H1 (cell line): Measurements from ENCODE around the gene FAM193A. TPM values are rescaled to one million over a fixed set of nuclear protein-coding genes. Genes with fewer than 3 reads are reported as not detected.

Experiments used
- CTCF ChIA-PET: fragments of 300-600 bp; sonication (Branson Sonifier 250); formaldehyde crosslinking; loops from one replicate; lab custom pipeline; 2021; ENCODE audit not compliant: partially characterized antibody; lab: Charles Lee
- POLR2A ChIA-PET: fragments of 300-600 bp; sonication (Branson Sonifier 250); formaldehyde crosslinking; loops from one replicate; lab custom pipeline; 2021; ENCODE audit warnings: inconsistent platforms; ENCODE audit not compliant: partially characterized antibody; lab: Charles Lee
- DNase-seq, 2 experiments: peaks; one replicate each; pipeline versions ENCODE4 v3.0.0 to v3.0.0-alpha.2; 2010 to 2022; ENCODE audit warnings: low spot score in 2 of 2, low read depth in 1 of 2, mixed read lengths in 1 of 2
- FAIRE-seq: peaks from 2 replicates; lab custom pipeline; 2011; peaks lifted over from hg19 to GRCh38; lab: Jason Lieb, UNC
- H2AFZ ChIP-seq: 2 replicates; pipeline ENCODE4 v1.8.1; 2012; ENCODE audit warnings: low read length, inconsistent platforms
- H2AK5ac ChIP-seq: 2 replicates; pipeline ENCODE4 v1.6.1; 2013; ENCODE audit warnings: low read depth, low read length
- H2BK120ac ChIP-seq: replicated peaks from 2 replicates; pipeline ENCODE3; 2013; ENCODE audit warnings: low read depth, low read length, inconsistent platforms
- H2BK12ac ChIP-seq: 2 replicates; pipeline ENCODE4 v1.6.1; 2013; ENCODE audit warnings: low read depth, low read length
- H2BK15ac ChIP-seq: 2 replicates; pipeline ENCODE4 v1.6.1; 2013; ENCODE audit warnings: low read length
- H2BK20ac ChIP-seq: 2 replicates; pipeline ENCODE4 v1.6.1; 2013; ENCODE audit warnings: low read length
- H2BK5ac ChIP-seq: 2 replicates; pipeline ENCODE4 v1.6.1; 2013; ENCODE audit warnings: low read depth, low read length
- H3K14ac ChIP-seq: 2 replicates; pipeline ENCODE4 v1.6.1; 2013; ENCODE audit warnings: inconsistent platforms; ENCODE audit not compliant: insufficient read length
- H3K18ac ChIP-seq: 2 replicates; pipeline ENCODE4 v1.6.1; 2013; ENCODE audit warnings: low read length; ENCODE audit errors: extremely low read depth
- H3K23ac ChIP-seq: 2 replicates; pipeline ENCODE4 v1.6.1; 2013; ENCODE audit warnings: inconsistent platforms; ENCODE audit not compliant: insufficient read length
- H3K23me2 ChIP-seq: 2 replicates; pipeline ENCODE4 v1.6.1; 2013; ENCODE audit warnings: low read depth, low read length
- H3K27ac ChIP-seq: 2 replicates; pipeline ENCODE4 v1.6.1; 2011; ENCODE audit warnings: low read depth, low read length, inconsistent platforms
- H3K27me3 ChIP-seq, 4 experiments: replicated peaks in 1 of 4; 1 replicate in 1 of 4; 2 replicates in 3 of 4; pipeline versions ENCODE4 v1.6.1 to v1.8.1; 2011 to 2013; ENCODE audit warnings: low read length in 3 of 4, mild to moderate bottlenecking in 3 of 4, inconsistent platforms in 2 of 4, mixed read lengths in 2 of 4, moderate library complexity in 1 of 4; ENCODE audit not compliant: control insufficient read depth in 3 of 4, insufficient read depth in 3 of 4; ENCODE audit errors: extremely low read depth in 1 of 4
- H3K36me3 ChIP-seq, 4 experiments: 2 replicates each; pipeline versions ENCODE4 v1.6.1 to v1.8.1; 2011 to 2013; ENCODE audit warnings: mild to moderate bottlenecking in 4 of 4, low read length in 3 of 4, moderate library complexity in 2 of 4, control low read depth in 1 of 4, inconsistent platforms in 1 of 4; ENCODE audit not compliant: insufficient read depth in 4 of 4, control insufficient read depth in 2 of 4
- H3K4ac ChIP-seq: replicated peaks from 2 replicates; pipeline ENCODE3; 2013; ENCODE audit warnings: low read length, low read depth, mixed read lengths, inconsistent platforms; ENCODE audit not compliant: insufficient read length
- H3K4me1 ChIP-seq, 4 experiments: replicated peaks in 1 of 4; 1 replicate in 1 of 4; 2 replicates in 3 of 4; pipeline versions ENCODE4 v1.6.1 to v1.8.1; 2011 to 2013; ENCODE audit warnings: low read length in 3 of 4, inconsistent platforms in 2 of 4, mixed read lengths in 1 of 4; ENCODE audit not compliant: insufficient read depth in 4 of 4, control insufficient read depth in 3 of 4
- H3K4me2 ChIP-seq, 2 experiments: 2 replicates each; pipeline versions ENCODE4 v1.6.1 to v1.8.1; 2011 to 2013; ENCODE audit warnings: low read depth in 2 of 2, low read length in 2 of 2, control low read depth in 1 of 2, inconsistent platforms in 1 of 2, mild to moderate bottlenecking in 1 of 2; ENCODE audit not compliant: insufficient read depth in 1 of 2
- H3K4me3 ChIP-seq, 4 experiments: fragments of 200-600, 300-600 bp in 1 of 4; sonication (generic), shearing (Covaris generic), sonication (Bioruptor Twin) in 1 of 4; 2 replicates each; pipeline versions ENCODE4 v1.5.1 to v1.8.1; 2011 to 2016; ENCODE audit warnings: low read length in 4 of 4, low read depth in 3 of 4, control low read depth in 2 of 4, inconsistent platforms in 2 of 4, mild to moderate bottlenecking in 2 of 4, mixed read lengths in 1 of 4, moderate library complexity in 1 of 4; ENCODE audit not compliant: insufficient read depth in 2 of 4; ENCODE audit errors: extremely low read depth in 1 of 4
- H3K56ac ChIP-seq: replicated peaks from 2 replicates; pipeline ENCODE3; 2013; ENCODE audit warnings: low read depth, mild to moderate bottlenecking, mixed read lengths, low read length, inconsistent platforms; ENCODE audit not compliant: insufficient read length
- H3K79me1 ChIP-seq: 2 replicates; pipeline ENCODE4 v1.6.1; 2013; ENCODE audit warnings: low read depth, low read length, control low read depth
- H3K79me2 ChIP-seq, 2 experiments: 2 replicates each; pipeline versions ENCODE4 v1.6.1 to v1.8.1; 2012 to 2013; ENCODE audit warnings: low read length in 2 of 2, mild to moderate bottlenecking in 2 of 2, inconsistent platforms in 1 of 2; ENCODE audit not compliant: insufficient read depth in 2 of 2, control insufficient read depth in 1 of 2
- H3K9ac ChIP-seq, 4 experiments: replicated peaks in 1 of 4; 1 replicate in 1 of 4; 2 replicates in 3 of 4; pipeline versions ENCODE4 v1.6.1 to v1.8.1; 2011 to 2013; ENCODE audit warnings: low read depth in 3 of 4, low read length in 3 of 4, control low read depth in 2 of 4, mild to moderate bottlenecking in 2 of 4, moderate library complexity in 2 of 4, inconsistent platforms in 1 of 4; ENCODE audit errors: extremely low read depth in 1 of 4
- H3K9me3 ChIP-seq, 2 experiments: 2 replicates each; pipeline versions ENCODE4 v1.6.1 to v1.8.1; 2012 to 2013; ENCODE audit warnings: mild to moderate bottlenecking in 2 of 2, moderate library complexity in 2 of 2, control low read depth in 1 of 2, inconsistent platforms in 1 of 2, low read depth in 1 of 2, low read length in 1 of 2, mixed read lengths in 1 of 2; ENCODE audit not compliant: insufficient read depth in 2 of 2
- H4K20me1 ChIP-seq, 2 experiments: replicated peaks in 1 of 2; 2 replicates each; pipeline versions ENCODE3 to v1.8.1; 2011 to 2013; ENCODE audit warnings: inconsistent platforms in 2 of 2, low read length in 2 of 2, mild to moderate bottlenecking in 1 of 2; ENCODE audit not compliant: insufficient read depth in 2 of 2, control insufficient read depth in 1 of 2
- H4K5ac ChIP-seq: 2 replicates; pipeline ENCODE4 v1.6.1; 2013; ENCODE audit warnings: low read length, low read depth, mixed read lengths, inconsistent platforms; ENCODE audit not compliant: insufficient read length
- H4K8ac ChIP-seq: 2 replicates; pipeline ENCODE4 v1.8.0; 2013; ENCODE audit warnings: mild to moderate bottlenecking, moderate library complexity, low read length, inconsistent platforms; ENCODE audit not compliant: insufficient read depth; ENCODE audit errors: extremely low read depth
- H4K91ac ChIP-seq: replicated peaks from 2 replicates; pipeline ENCODE3; 2013; ENCODE audit warnings: low read length, mixed read lengths, inconsistent platforms; ENCODE audit not compliant: insufficient read length
- HDAC6 ChIP-seq: IDR thresholded peaks from one replicate; pipeline ENCODE4 v1.7.1; 2012; ENCODE audit warnings: low read depth, mild to moderate bottlenecking, inconsistent platforms, low read length, moderate library complexity
- KDM4A ChIP-seq: IDR thresholded peaks from one replicate; pipeline ENCODE4 v1.7.1; 2012; ENCODE audit warnings: low read depth, mild to moderate bottlenecking, moderate library complexity, low read length, inconsistent platforms; ENCODE audit not compliant: severe bottlenecking
- KDM5A ChIP-seq: fragments of 200-600 bp; IDR thresholded peaks from 2 replicates; pipeline ENCODE4 v1.7.1; 2012; ENCODE audit warnings: mild to moderate bottlenecking, low read length, inconsistent platforms, mixed read lengths
- POLR2A ChIP-seq, 2 experiments: IDR thresholded peaks; 1 replicate in 1 of 2; 2 replicates in 1 of 2; pipeline ENCODE4 v1.6.1; 2011; ENCODE audit warnings: low read depth in 2 of 2, low read length in 2 of 2, mild to moderate bottlenecking in 2 of 2; ENCODE audit errors: control extremely low read depth in 1 of 2
- SUZ12 ChIP-seq: fragments of 200-600 bp; sonication (generic); IDR thresholded peaks from 2 replicates; pipeline ENCODE4 v1.6.1; 2012; ENCODE audit warnings: mild to moderate bottlenecking, inconsistent platforms, low read length, moderate library complexity, mixed read lengths
- TAF7 ChIP-seq: optimal IDR thresholded peaks from 2 replicates; pipeline ENCODE3; 2011; ENCODE audit warnings: low read depth, mild to moderate bottlenecking, inconsistent platforms, low read length, moderate library complexity, borderline replicate concordance
- WGBS, 2 experiments: shearing (Covaris generic) in 1 of 2; methylation state at CpG; one replicate each; pipeline versions ENCODE4 v1.1.6 to v1.1.7; 2013 to 2015; ENCODE audit warnings: low lambda C conversion rate in 2 of 2, mixed read lengths in 2 of 2, inconsistent platforms in 1 of 2, low coverage in 1 of 2, missing lambda C conversion rate in 1 of 2; ENCODE audit not compliant: insufficient replicate concordance in 2 of 2, insufficient coverage in 1 of 2, insufficient read length in 1 of 2; ENCODE audit errors: extremely low coverage in 1 of 2, missing lambda C conversion rate in 1 of 2; 5-methylcytosine and 5-hydroxymethylcytosine counted together
- polyA plus RNA-seq, 7 experiments: library from polyadenylated mRNA; depleted of rRNA in 3 of 7; stranded (reverse) in 5 of 7; unstranded in 2 of 7; fragments of >200 nt in 5 of 7; fragments of 200-250 nt in 2 of 7; gene quantifications; 1 replicate in 5 of 7; 2 replicates in 1 of 7; 4 replicates in 1 of 7; pipeline versions ENCODE4 v1.2.1 to v1.2.3, GENCODE V29; 2011 to 2013; ENCODE audit warnings: missing spikeins in 2 of 7, mixed read lengths in 2 of 7
- total RNA-seq: library from RNA; stranded (reverse); fragmentation: NEBNext Ultra II Directional; extraction: Animal tissue kit (Norgen Biotek cat#: 25700); gene quantifications from 2 replicates; pipeline ENCODE4 v1.2.1, GENCODE V29; 2021
- TF ChIP-seq, protein P1 (sequence below): IDR thresholded peaks from 2 replicates; pipeline ENCODE4 v1.6.1; 2011; ENCODE audit warnings: low read length, improper control_type of control experiment
- TF ChIP-seq, protein P2 (sequence below): IDR thresholded peaks from 2 replicates; pipeline ENCODE4 v1.6.1; 2011; ENCODE audit warnings: low read depth, mild to moderate bottlenecking, low read length; ENCODE audit not compliant: insufficient read depth
- TF ChIP-seq, protein P3 (sequence below): IDR thresholded peaks from 2 replicates; pipeline ENCODE4 v1.6.1; 2012; ENCODE audit warnings: low read length, inconsistent platforms

FAM193A gene
- total and polyA plus RNA-seq, 2 of the 8 experiments (the other 6 are each of a cell fraction or from before 2014, with no cell fraction given) = 8.7 to 26.2 TPM

DNA sequence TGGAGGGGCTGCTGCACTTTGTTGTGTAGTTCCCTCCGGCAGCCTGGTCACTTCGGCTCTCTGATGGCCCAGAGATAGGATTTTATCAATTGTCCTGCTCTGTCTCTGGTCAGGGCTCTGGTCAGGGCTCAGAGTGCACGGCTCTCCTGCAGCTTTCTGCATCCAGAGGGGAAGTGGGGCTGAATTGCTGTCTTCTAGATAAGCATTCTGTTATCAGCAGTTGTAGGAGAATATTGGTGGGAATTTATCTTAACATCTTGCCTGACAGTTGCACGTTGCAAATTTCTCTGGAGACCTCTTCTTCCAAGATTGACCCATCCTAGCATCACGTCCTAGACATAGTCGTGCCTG, 62.8 kb downstream of the FAM193A start:
- Histone ChIP-seq H2BK20ac (no peak overlapping the region), H2BK120ac (no peak overlapping the region), H3K4ac (no peak overlapping the region), H4K8ac (no peak overlapping the region; the same call in 1 of the 2 replicates), H3K14ac (no peak overlapping the region), H3K27ac (no peak overlapping the region), H3K56ac (no peak overlapping the region), H3K79me1 (peaks cover 15% of the 10 kb centered on the region), H2BK15ac (no peak overlapping the region), H3K4me3 (no peak overlapping the region), H4K20me1 (peaks cover 4 to 5% of the 10 kb centered on the region in 2 experiments), H2AK5ac (no peak overlapping the region), H3K23ac (no peak overlapping the region), H3K27me3 (no peaks in the 10 kb centered on the region), H4K91ac (no peak overlapping the region), H3K79me2 (peaks cover 16 to 71% of the 10 kb centered on the region in 2 experiments), H3K4me2 (no peak overlapping the region), H4K5ac (no peak overlapping the region), H3K23me2 (no peaks in the 10 kb centered on the region), H2BK12ac (no peak overlapping the region), H3K4me1 (peaks cover 8 to 29% (median 12%) of the 10 kb centered on the region in 4 experiments; a peak in 6 of 7 replicates), H3K9me3 (no peaks in the 10 kb centered on the region), H2BK5ac (0 out of 2 replicates have a peak overlapping the region, but pooled peaks have one; percentile 88), H3K9ac (no peak overlapping the region), H3K18ac (no peak overlapping the region), H2AFZ (no peak overlapping the region), H3K36me3 (0 out of 8 replicates have a peak, but pooled peaks cover 0 to 3% (median 0%) of the 10 kb centered on the region in 4 experiments)
- DNase-seq = no peak
- ChIA-PET POLR2A (interaction anchor here (1.3 to 1.5 kb wide), 2 partner anchors 18 to 21 kb away, joined by 3 to 4 read pairs; no protein-coding TSS in a partner anchor), CTCF (interaction anchor here (0.6 to 1.1 kb wide), 4 partner anchors 28 to 114 kb away, joined by 3 to 4 read pairs (median 4); no protein-coding TSS in a partner anchor)
- WGBS, 2 experiments = 93% methylated on average over 6 of the region's 6 CpGs; no CpG with 5 or more reads in 1 of the 2 experiments
- TF ChIP-seq, protein P1, sequence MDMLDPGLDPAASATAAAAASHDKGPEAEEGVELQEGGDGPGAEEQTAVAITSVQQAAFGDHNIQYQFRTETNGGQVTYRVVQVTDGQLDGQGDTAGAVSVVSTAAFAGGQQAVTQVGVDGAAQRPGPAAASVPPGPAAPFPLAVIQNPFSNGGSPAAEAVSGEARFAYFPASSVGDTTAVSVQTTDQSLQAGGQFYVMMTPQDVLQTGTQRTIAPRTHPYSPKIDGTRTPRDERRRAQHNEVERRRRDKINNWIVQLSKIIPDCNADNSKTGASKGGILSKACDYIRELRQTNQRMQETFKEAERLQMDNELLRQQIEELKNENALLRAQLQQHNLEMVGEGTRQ = no peak
- TF ChIP-seq TAF7 (no peak), KDM5A (no peak), HDAC6 (no peak), KDM4A (no peak), SUZ12 (no peak), POLR2A (IDR thresholded peaks at IDR 0.05; ENCODE audit: control extremely low read depth in 1 of 2, low read depth in 2 of 2, low read length in 2 of 2) (no peak)
- TF ChIP-seq, protein P2, sequence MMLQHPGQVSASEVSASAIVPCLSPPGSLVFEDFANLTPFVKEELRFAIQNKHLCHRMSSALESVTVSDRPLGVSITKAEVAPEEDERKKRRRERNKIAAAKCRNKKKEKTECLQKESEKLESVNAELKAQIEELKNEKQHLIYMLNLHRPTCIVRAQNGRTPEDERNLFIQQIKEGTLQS = no peak
- TF ChIP-seq, protein P3, sequence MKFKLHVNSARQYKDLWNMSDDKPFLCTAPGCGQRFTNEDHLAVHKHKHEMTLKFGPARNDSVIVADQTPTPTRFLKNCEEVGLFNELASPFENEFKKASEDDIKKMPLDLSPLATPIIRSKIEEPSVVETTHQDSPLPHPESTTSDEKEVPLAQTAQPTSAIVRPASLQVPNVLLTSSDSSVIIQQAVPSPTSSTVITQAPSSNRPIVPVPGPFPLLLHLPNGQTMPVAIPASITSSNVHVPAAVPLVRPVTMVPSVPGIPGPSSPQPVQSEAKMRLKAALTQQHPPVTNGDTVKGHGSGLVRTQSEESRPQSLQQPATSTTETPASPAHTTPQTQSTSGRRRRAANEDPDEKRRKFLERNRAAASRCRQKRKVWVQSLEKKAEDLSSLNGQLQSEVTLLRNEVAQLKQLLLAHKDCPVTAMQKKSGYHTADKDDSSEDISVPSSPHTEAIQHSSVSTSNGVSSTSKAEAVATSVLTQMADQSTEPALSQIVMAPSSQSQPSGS = no peak
- no peak for FAIRE-seq
